GM18867 (cell line): ENCODE measurements around the gene TP53I13.
A peak's percentile ranks its signal among the peaks of the same experiment; 100 is the strongest.

Source experiments
- ATAC-seq: cut with Tn5 transposase; IDR thresholded peaks from one replicate; pipeline ENCODE4 v1.9.1; 2021; ENCODE audit warnings: mild to moderate bottlenecking, moderate library complexity; ENCODE audit not compliant: unreplicated experiment

Gene TP53I13

DNA sequence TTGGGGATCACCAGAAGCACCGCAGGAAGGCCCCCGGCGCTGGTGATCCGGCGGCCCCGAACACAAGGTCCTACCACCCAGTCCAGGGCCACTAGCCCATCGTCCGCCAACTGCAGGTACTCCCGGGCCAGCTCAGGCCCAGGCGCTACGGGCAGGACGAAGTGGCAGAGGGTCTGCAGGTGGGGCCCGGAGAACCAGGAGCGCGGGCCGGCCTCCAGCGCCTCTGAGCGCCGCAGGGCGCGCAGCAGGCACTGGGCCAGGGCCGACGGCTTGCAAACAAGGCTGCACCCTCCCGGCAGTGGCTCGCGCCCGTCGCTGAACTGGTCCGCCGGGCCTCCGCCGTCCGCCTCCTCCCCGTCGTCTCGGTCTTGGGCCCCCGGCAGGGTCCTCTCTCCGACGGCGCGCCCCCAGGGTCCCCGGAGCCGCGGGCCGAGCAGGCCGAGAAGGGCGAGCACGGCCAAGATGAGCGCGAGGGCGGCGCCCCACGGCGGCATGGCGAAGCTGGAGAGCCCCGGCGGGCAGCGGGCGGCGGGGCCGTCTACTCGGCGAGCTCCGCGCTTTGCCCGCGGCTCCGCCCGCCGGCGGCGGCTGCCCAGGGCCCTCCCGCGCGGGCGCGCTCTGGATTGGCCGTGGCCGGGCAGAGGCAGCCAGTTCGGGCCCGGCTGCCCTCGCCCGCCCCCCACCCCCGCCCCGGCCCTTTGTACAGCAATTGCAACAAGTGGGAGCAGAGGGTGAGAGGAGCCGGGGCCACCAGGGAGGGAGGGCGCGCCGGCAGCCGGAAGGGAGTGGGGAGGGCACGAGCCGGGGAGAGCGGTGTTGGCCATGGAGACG, 1.8 kb upstream of the TP53I13 start, which contains the start of gene ABHD15:
ABHD15 (minus strand) TSS at position 565 of the 831 bp plus-strand sequence; CDS start at position 494, 71 bp downstream.
- peak; percentile 32 for ATAC-seq

DNA sequence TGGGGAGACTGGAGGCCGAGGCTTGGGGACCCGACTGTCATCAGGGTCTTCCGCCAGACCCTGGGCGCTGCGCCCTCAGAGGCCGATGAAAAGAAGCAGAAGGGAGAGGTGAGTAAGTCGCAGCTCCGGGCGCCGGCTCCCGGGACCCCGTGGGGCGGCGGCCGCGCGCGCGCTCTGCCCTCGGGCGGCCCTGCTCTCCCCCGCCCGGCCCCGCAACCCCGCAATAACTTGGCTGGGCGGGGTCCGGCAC, 1.3 kb upstream of the TP53I13 start:
- peak; percentile 9 for ATAC-seq

DNA sequence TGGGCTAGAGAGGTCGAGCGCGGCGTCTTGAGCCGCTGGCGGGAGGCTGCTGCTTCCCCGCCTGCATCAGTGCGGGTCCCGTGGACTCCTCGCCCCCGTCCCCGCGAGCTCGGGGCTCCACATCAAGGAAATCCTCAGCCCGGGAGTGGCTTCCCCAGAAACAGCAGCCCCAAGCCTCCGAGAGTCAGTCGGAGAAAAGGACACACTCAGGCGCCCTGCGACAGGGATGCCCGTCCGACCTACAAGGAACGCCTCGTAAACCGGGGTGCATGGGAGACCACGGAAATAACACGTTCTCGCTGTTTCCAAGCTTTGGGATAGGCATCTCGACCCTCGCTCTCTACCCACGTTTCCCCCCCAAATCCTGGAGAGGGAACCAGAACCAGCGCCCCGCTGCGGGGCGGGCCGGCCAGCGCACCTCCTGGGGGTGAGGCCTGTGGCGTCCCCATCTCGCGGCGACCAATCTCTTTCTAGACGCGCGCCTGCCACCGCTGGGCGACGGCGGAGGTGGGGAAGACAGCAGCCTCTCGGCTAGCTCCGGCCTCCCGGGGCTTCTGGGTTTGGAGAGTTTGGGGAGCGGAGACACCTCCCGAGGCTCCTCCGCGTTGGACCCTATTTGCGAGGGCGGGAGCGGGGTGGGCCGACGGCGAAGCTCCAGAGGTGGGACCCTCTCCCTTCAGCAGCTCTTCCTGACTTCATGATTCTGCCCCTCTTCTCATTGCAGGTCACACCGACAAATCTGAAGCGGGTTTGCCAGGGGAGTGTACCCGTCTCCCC, 759 bp upstream of the TP53I13 start:
- peak; percentile 35 for ATAC-seq

DNA sequence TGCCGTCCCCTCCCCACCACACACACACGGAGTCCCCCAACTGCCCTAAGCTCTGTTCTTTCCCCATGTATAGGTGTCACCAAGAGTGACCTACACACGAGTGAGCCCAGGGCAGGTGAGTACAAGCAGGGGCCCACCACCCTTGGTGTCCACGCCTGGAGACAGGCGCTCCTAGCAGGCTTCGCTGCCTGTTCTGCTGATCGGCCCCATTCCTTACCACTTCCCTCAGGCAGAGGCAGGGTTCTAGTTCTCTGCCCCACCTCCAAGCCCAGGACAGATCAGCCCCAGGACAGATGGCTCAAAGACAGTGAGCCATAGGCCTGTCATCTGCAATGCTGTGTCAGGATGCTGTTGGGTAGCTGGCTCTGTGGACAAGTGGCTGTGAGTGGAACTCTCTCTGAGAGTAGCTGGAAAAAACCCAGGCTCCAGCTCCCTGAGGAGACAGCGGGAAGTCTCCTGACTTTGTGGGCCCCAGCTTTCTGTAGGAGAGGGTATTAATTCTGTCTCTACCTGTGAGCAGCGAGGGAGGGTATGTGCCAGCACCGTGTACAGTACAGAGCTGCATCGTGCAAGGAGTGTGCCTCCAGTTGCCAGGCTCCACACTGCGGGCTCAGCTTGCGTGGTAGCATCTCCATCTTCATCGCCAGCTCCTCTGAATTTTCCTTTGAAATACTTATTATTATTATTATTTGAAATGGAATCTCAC, 897 bp downstream of the TP53I13 start:
- no peak for ATAC-seq

DNA sequence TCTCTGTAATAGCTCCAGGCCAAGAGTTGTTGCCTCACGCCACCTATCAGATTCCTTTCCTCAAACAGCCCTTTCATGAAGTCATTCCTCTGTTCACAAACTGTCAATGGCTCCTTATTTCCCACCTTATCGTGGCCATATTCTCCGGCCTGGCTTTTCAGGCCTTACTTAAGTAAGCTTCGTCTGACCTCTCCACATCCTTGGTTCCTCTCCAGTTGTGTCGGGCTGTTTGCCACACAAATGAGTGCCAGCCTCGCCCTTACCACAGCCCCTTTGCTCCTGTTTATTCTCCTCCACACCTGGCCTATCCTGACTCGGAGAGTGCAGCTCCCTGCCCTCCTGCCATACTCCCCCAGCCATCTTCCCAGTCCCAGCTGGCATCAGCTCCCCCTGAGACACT, 2.0 kb downstream of the TP53I13 start:
- ATAC-seq: no peak

DNA sequence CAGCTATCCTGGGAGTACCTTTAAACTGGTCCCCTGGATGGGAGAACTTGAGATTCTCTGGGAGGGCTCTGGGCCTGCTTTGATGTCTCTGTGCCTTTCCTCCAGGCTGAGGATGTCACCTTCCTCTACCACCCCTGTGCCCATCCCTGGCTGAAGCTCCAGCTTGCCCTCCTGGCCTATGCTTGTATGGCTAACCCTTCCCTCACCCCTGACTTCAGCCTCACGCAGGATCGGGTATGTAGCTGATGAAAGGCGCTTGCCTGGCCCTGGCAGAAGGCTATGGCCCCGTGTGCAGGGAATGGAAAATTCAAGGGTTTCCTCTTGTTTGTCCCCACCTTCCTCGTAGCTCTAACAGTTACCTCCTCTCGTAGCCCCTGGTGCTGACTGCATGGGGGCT, 3.0 kb downstream of the TP53I13 start:
- ATAC-seq: no peak

DNA sequence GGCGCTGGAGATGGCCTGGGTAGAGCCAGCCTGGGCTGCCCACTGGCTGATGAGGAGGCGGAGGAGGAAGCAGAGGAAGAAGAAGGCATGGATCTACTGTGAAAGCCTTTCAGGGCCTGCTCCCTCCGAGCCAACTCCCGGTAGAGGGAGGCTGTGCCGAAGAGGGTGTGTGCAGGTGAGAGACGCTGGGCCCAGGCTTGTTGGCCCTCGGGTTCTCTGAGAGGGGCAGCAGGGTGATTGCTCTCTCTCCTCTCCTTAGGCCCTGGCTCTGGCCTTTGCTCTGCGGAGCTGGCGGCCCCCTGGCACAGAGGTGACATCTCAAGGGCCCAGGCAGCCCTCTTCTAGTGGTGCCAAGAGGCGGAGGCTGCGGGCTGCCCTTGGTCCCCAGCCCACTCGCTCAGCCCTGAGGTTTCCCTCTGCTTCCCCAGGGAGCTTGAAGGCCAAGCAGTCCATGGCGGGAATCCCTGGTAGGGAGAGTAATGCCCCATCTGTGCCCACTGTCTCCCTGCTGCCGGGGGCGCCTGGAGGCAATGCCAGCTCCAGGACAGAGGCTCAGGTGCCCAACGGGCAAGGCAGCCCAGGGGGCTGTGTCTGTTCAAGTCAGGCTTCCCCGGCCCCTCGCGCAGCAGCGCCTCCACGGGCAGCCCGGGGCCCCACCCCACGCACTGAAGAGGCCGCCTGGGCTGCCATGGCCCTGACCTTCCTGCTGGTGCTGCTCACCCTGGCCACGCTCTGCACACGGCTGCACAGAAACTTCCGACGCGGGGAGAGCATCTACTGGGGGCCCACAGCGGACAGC, 3.6 kb downstream of the TP53I13 start:
- ATAC-seq: no peak

DNA sequence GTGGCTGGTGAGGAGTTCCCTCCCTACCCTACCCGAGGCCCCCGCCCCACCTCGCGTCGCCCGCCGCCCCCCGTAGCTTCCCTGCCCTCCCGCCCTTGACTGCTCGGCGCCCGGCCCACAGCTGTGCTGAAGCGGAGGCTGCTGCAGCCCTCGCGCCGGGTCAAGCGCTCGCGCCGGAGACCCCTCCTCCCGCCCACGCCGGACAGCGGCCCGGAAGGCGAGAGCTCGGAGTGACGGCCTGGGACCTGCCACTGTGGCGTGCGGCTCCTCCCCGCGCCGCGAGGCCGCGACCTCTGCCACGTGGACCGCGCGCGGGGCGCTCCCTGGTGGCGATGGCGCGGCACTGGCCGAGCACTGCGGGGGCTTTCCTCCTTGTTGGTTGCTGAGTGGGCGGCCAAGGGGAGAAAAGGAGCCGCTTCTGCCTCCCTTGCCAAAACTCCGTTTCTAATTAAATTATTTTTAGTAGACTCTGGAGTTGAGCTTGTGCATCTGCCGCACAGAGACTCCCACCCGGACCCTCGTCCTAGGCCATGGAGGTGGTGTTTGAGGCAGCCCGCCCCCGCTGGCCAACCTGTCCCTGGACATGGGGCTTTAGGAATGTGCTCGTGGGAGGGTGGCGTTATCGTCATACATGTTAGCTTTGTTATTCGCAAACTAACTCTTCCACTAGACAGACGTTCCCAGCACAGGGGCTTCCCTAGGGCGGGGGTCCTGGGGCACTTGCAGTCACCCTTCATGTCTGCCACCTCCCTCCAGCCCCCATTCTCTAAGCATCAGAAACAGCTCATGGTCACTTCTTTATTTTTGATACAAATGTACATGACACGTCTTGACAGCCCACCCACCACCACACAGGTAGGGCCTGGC, 4.4 kb downstream of the TP53I13 start:
- ATAC-seq: no peak

DNA sequence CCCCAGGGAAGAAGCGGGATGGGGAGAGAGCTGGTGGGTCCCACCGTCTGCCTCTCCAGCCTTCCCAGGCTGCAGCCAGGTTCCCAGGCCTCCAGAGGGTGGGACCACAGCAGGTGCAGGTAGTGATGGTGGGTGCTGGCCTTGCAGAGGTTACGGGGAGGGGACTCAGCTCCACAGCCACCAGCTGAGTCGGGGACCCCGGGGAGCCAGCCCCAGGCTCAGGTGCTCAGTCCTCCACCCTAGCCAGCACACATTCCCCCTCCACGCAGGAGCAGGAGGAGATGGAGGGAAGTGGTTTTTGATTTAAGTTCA, 5.0 kb downstream of the TP53I13 start:
- ATAC-seq: no peak

DNA sequence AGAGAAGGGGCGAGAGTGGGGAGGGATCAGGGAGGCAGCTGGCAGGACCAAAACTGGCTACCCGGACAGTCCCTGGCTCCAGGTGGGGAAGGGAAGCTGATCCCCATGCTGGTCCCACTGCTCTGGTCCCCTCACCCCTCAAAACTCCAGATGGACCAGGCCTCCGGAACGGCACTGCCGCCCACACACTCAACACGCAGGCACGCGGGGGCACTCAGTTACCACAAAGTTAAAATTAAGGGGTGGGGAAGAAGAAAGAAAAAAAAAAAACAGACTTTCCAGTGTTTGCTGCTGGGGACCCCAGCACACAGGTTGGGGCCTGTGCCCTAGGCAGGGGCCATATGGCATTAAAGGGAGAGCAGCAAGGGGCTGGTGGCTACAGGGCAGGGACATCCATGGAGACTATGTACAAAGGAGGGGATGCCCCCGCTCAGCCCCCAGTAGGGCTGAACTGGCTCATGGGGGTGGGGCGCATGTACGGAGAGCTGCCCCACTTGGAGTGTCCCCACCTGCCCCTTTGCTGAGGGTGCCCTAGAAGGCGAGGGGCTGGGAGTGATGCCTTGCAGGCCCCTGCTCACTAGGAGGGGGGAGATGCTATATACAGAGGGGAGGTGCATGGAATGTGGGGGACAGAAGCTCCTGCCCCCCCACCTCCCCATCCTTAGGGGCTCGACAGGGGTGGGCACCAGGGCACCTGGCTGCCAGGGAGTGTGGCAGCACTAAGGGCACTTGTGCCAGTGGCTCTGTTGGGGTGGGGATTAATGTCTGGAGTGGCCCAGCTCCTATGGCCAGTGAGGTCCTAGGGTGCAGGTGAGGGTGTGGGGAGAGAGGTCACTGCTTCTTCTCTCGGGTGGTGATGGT, 5.6 kb downstream of the TP53I13 start:
- no peak for ATAC-seq

DNA sequence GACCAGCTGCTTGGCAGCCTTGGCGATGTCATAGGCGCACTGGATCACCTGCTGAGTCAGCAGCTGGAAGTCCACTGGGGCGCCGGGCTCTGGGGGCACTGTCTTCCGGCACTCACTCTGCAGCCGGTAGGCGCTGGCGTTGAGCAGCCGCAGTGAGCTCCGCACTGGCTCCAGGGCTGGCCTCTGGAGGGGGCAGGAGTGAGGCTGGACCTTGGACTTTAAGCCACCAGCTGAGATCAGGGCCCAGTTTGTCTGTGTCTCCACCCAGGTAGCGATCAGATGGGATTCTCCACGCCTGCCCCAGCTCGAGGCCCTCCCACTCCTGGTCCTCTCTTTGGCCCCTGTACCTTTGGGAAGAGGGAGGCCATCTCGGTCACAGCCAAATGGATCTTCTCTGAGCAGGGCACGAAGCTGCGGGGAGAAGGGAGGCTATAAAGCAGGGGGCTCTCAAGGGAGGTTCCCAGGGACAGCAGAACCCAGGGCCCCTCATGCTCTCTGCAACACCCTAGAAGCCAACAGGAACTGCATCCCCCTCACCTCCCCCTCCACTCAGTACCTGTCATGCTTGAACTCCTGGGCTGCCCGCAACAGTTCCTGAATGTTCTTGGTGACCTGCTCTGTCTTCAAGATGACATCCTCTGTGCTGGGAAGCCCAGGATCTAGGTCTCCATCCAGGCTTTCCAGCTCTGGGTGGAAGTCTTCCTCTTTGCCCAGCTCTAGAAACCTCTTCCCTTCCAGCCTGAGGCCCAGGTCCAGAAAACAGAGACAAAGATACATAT, 6.4 kb downstream of the TP53I13 start:
- no peak for ATAC-seq

DNA sequence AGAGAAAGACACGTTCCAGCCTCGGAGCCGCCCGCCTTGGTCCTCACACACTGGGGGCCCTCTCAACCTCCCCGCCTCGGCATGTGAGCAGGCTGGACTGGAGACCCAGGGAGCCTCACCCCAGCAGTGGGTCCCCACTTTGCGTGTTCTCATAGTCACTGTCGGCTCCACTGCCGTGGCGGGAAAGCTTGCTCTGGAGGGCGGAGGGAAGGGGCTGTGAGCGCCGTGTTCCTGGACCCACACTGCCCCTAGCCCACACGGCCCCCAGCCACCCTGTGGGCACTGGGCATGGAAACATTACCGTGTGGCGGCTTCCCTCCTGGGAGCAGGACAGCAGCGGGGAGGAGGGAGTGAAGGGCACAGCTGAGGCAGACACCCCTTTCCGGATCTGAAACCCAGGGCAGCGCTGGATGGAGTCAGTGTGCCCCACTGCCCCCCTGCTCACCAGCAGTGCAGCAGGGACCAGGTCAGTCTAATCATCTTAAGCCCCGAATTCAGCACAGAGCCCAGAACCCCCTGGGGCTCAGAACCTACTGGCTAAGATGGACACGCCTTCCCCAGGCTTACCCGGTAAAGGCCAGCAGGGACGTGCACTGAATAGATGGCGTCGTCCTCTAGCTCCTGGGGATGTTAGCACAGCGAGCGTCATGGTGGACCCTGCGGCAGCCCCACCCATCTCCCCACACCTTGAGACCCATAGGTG, 7.2 kb downstream of the TP53I13 start:
- no peak for ATAC-seq

DNA sequence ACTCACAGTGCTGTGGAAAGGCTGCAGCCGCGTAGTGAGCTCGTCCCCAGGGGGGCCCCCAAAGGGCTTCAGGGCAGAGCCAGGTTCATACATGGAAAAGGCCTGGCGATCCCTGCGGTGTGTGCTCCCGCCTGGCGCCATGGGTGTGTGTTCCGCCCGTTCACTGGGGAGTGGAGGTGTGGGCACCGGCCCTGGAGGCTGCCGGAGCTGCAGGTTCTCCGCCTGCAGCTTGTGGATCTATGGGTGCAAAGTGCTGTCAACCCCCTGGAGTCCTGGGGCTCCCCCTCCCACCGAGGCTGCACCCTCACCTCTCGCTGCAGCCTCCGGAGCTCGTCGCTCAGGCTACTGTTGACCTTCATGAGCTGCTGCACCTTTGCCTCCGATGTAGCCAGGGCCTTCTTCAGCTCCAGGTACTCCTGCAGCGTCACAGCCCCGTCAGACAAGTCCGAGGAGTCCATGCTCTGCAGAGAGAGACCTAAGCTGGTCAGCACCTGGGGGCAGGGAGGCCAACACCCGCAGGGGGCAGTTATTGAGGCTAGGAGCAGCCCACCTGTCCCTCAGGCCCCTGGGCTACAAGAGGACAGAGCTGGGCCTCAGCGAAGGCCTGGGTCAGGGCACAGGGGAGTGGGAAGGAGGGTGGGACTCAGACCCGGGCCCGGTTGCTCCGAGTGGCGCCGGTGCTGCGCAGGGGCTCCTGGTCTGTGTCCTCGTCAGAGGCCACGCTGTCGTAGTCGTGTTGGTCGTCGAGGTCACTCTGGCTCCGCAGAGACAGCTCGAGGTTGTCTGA, 7.9 kb downstream of the TP53I13 start:
- no peak for ATAC-seq

DNA sequence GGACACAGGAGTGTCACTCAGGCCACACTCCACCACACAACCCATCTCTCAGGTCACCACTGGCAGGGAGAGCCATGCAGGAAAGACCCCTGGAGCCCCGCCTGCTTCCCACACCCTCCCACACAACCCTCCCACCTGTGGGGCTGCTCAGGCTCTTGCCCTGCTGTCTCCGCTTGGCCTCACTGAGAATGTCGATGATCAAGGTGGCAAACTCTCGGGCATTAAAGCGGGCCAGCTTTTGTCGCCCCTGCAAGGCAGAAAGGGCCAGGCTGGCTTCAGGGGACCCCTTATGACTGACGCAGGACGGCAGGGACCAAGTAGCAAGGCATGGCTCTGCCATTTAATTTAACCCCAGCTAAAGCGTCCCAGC, 8.5 kb downstream of the TP53I13 start:
- ATAC-seq: no peak

DNA sequence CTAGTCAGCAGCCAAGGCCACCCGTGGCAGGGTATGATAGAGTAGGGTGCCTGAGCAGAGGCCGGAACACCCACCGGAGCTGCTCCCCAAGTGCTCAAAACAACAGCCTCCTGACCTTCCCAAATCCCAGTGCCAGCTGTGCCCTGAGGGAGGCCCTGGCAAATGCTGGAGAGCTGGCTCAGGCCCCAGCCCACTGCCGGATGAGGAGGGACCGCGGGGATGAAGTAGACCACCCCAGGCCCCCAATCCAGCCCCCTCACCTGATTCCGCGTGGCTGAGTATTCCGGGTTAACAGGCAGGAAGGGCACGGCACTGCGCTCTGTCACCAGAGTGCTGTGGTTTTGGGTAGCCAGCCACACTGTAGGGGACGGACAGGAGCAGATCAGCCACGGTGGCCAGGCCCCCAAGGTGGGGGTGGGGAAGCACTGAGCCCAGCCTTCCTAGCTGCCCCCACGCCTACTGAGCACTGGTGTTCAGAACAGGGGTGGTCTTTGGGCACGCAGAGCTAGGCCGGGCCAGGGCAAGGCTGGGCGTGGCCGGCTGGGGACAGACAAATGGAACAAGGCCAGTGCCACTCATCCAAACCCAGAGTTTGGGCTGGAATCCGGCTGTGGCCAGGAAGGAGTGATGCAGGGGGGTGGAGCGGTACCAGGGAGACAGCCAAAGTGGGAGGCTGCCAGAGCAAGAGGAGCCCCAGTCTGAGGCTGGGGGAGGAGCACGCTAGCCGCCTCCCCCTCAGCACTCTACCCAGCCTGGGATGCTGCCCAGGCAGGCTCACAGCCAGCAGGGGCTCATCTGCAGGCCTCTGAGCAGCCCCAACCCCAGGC, 9.1 kb downstream of the TP53I13 start:
- no peak for ATAC-seq
